GM21717 (cell line): ENCODE results near the gene AK1.

Experiments used
- ATAC-seq: cut with Tn5 transposase; IDR thresholded peaks from one replicate; pipeline ENCODE4 v1.9.1; 2021; ENCODE audit warnings: mild to moderate bottlenecking, moderate library complexity; ENCODE audit not compliant: unreplicated experiment

Gene AK1

GRCh38 chr9:127826253-127826913 lies 51.1 kb downstream of the AK1 start:
- ATAC-seq, result no peak

DNA sequence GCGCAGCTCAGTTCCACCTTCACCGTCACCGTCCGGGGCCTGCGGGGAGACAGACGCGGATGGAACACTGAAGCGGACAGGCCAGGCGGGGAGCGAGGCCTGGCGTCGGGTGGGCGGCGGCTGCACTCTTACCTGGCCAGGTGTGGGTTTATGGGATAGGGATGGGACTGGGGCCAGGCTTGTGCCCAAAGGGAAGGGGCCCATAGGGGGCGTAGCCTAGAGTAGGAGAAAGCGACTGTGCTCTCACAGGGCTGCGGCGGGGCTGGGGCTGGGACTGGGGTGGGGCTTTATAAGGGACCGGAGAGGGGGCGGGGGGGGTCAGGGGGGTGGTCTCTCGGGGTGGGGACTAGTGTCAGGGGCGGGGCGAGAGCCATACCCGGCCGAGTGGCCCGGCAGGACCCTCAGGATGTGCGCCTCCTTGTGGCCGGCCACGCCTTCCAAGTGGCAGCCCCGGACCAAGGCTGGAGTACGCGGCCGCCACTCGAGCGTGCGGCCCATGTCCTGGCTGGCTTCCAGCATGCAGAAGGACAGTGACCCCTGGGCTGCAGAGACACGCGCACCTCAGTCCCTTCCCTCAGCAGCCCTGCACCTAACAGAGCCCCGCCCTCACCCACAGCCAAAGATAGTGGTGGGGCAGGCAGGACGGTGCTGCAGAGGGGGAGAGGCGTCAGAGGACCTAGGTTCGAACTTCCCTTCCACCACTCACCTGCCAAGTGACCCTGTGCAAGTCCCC lies 52.0 kb downstream of the AK1 start:
- ATAC-seq, result no peak

- no peak for ATAC-seq
Measured at GRCh38 chr9:127822108-127822507, 55.4 kb downstream of the AK1 start.

DNA sequence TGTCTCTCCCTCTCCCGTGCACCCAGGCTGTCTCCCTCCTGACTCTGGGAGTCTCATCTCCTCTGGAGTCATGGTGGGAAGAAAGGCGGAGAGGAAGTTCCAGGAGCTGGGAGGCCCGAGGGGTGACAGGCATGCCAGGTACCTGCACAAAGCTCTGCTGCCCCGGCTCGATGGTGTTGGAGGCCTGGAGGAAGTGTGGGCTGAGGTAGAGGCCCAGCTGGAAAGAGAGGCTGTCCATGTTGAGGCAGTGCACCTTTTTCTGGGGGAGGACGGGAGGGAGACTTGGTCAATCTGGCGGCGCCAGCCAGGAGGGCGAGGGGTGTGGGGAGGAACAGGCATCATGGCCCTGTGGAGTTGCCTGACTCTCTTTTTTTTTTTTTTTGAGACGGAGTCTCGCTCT lies 58.9 kb downstream of the AK1 start:
- no peak for ATAC-seq

DNA sequence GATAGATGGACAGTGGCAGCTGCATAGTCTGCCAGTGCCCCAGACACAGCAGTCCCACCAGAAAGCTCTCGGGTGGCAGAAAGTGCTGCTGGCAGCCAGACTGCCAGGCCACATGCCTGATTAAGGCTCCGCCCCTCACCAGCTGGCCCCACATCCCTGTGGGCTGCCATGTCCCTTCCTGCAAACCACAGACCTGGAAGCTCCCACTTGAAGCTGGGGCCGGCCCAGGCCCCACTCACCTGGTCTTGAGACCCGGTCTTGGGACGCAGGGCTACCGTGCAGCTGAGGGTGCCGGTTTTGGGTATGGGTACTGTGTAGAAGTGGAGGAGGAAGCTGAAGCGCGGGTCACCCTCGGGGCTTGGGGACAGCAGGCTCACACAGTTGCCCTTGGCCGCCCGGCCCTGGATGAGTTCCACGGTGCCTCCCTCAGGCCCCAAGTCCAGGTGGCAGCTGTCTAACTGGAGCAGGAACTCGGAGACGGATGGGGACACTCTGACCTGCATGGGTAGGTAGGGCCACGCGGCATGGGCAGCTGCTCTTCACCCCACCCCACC lies 59.5 kb downstream of the AK1 start:
- no peak for ATAC-seq

DNA sequence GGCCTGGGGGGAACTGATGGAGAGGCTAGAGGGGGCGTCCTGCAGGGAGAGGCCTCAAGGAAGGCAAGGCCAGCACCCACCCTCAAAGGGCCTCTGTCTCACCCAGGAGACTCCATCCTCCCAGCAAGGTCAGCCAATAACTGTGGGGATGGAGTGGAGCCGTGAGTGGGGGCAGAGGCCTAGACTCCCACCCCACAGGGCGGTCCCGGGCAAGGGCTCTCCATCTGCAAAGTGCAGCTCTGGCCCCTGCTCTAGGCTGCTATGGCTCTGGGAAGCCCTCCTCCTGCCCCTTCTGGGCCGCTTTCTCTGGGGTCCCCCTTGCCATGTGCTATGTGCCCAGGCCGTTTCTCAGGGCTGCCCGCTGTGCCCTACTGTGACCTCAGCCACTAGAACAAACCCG lies 60.7 kb downstream of the AK1 start:
- no peak for ATAC-seq
